Transverse colon (tissue), 4 donors: ENCODE data around the gene C10orf90. TPM values are rescaled to one million over a fixed set of nuclear protein-coding genes. Genes with fewer than 3 reads are reported as not detected.

Source experiments
- DNase-seq: peaks from one replicate; pipeline ENCODE4 v3.0.0-alpha.2; 2019
- H3K27ac ChIP-seq, 4 donors: fragments of 200-600 bp; sonication (generic); 2 replicates each; pipeline ENCODE4 v1.5.1; 2016 to 2018; ENCODE audit warnings: inconsistent platforms in 4 of 4
- H3K27me3 ChIP-seq: fragments of 200-600 bp; sonication (generic); 2 replicates; pipeline ENCODE4 v1.5.1; 2017; ENCODE audit warnings: inconsistent platforms
- H3K36me3 ChIP-seq, 4 donors: fragments of 200-600 bp; sonication (generic); 2 replicates each; pipeline ENCODE4 v1.5.1; 2017 to 2019; ENCODE audit warnings: inconsistent platforms in 4 of 4
- H3K4me1 ChIP-seq, 4 donors: fragments of 200-600 bp; sonication (generic); 2 replicates each; pipeline ENCODE4 v1.5.1; 2017 to 2020; ENCODE audit warnings: inconsistent platforms in 4 of 4
- H3K4me3 ChIP-seq, 4 donors: fragments of 200-600 bp; sonication (generic); 1 replicate in 1 of 4; 2 replicates in 3 of 4; pipeline versions ENCODE4 v1.5.1 to v1.6.1; 2017 to 2019; ENCODE audit warnings: inconsistent platforms in 4 of 4
- H3K9me3 ChIP-seq, 2 donors: fragments of 200-600 bp; sonication (generic); 2 replicates each; pipeline ENCODE4 v1.5.1; 2017 to 2019; ENCODE audit warnings: inconsistent platforms in 2 of 2
- CTCF ChIP-seq, 5 experiments: fragments of 200-600 bp in 3 of 5; fragments of 450-650 bp in 2 of 5; sonication (generic) in 3 of 5; IDR thresholded peaks; 1 replicate in 2 of 5; 2 replicates in 3 of 5; pipeline ENCODE4 v1.5.1; 2016 to 2017; ENCODE audit warnings: antibody characterized with exemption in 5 of 5, inconsistent platforms in 3 of 5, mild to moderate bottlenecking in 2 of 5, moderate library complexity in 1 of 5
- EP300 ChIP-seq: sonication (generic); formaldehyde crosslinking; IDR thresholded peaks from one replicate; pipeline ENCODE4 v1.6.1; 2017; ENCODE audit warnings: antibody characterized with exemption, low read depth
- POLR2A ChIP-seq: fragments of 450-650 bp; IDR thresholded peaks from one replicate; pipeline ENCODE4 v1.6.1; 2016; ENCODE audit warnings: antibody characterized with exemption, mild to moderate bottlenecking, moderate library complexity
- POLR2AphosphoS5 ChIP-seq, 3 donors: sonication (generic); formaldehyde crosslinking; IDR thresholded peaks; one replicate each; pipeline ENCODE4 v1.6.1; 2016; ENCODE audit warnings: antibody characterized with exemption in 3 of 3
- WGBS, 2 donors: methylation state at CpG; one replicate each; pipeline ENCODE4 v1.1.5; 2018; ENCODE audit warnings: low coverage in 1 of 2; 5-methylcytosine and 5-hydroxymethylcytosine counted together
- in situ Hi-C, 4 donors: fragments of 200-750 bp; cut with MboI; loops; one replicate each; pipeline versions ENCODE4 v1.15.0 to v1.15.1; 2017; ENCODE audit warnings: low sequenced_read_pairs in 3 of 4, low pct_ligation_motif_present in 1 of 4, low pct_unique_long_range_greater_than_20kb in 1 of 4
- intact Hi-C: fragments of 100-400 bp; cut with DNase I; formaldehyde crosslinking; loops from one replicate; pipeline ENCODE4 v1.15.1; 2023; ENCODE audit warnings: low total_unique reads
- total RNA-seq, 4 donors: library from RNA; depleted of rRNA; stranded (reverse); fragments of >200 nt; gene quantifications; one replicate each; pipeline ENCODE4 v1.1.0, GENCODE V29; 2016

The C10orf90 gene
- total RNA-seq, 4 donors from 2014 or later = not detected

GRCh38 chr10:126584836-126585235, 85.7 kb downstream of the C10orf90 start:
- TF ChIP-seq POLR2AphosphoS5 (IDR thresholded peaks at IDR 0.05) (no peak), EP300 (no peak), CTCF (IDR thresholded peaks at IDR 0.05) (no peak), POLR2A (no peak)
- Histone ChIP-seq H3K27ac (no peak overlapping the region), H3K36me3 (no peaks in the 10 kb centered on the region), H3K9me3 (no peaks in the 10 kb centered on the region), H3K4me1 (no peaks in the 10 kb centered on the region), H3K4me3 (no peak overlapping the region), H3K27me3 (no peaks in the 10 kb centered on the region)
- no peak for DNase-seq
- in situ Hi-C loops = no loop called here
- WGBS, 2 donors = 65 to 80% methylated on average over 3 of the region's 3 CpGs
- intact Hi-C loops = no loop called here

GRCh38 chr10:126583552-126584200, 86.8 kb downstream of the C10orf90 start:
- no peak overlapping the region for H3K27ac ChIP-seq
- no peak for TF ChIP-seq EP300
- no peak for TF ChIP-seq POLR2A
- no peak for TF ChIP-seq CTCF (IDR thresholded peaks at IDR 0.05)
- TF ChIP-seq POLR2AphosphoS5 (IDR thresholded peaks at IDR 0.05) = no peak
- no peaks in the 10 kb centered on the region for H3K27me3 ChIP-seq
- no peak overlapping the region for H3K4me3 ChIP-seq
- no peaks in the 10 kb centered on the region for H3K9me3 ChIP-seq
- intact Hi-C loops (no loop called here), in situ Hi-C loops (no loop called here)
- DNase-seq = no peak
- H3K4me1 ChIP-seq = no peaks in the 10 kb centered on the region
- H3K36me3 ChIP-seq = no peaks in the 10 kb centered on the region
- 54 to 64% methylated on average over 3 to 6 of the region's 6 CpGs for WGBS, 2 donors

GRCh38 chr10:126581648-126582046, 88.8 kb downstream of the C10orf90 start:
- Histone ChIP-seq H3K36me3 (no peaks in the 10 kb centered on the region), H3K27ac (no peak overlapping the region), H3K27me3 (no peaks in the 10 kb centered on the region), H3K4me3 (no peak overlapping the region), H3K9me3 (no peaks in the 10 kb centered on the region), H3K4me1 (no peaks in the 10 kb centered on the region)
- WGBS, 2 donors = 67 to 76% methylated on average over 1 to 7 of the region's 7 CpGs
- DNase-seq = no peak
- TF ChIP-seq CTCF (IDR thresholded peaks at IDR 0.05) = no peak
- TF ChIP-seq POLR2AphosphoS5 (IDR thresholded peaks at IDR 0.05) = no peak
- intact Hi-C loops = no loop called here
- in situ Hi-C loops = no loop called here

GRCh38 chr10:126580873-126581647, 89.4 kb downstream of the C10orf90 start:
- TF ChIP-seq CTCF (IDR thresholded peaks at IDR 0.05) (no peak), POLR2AphosphoS5 (IDR thresholded peaks at IDR 0.05) (no peak), EP300 (no peak), POLR2A (no peak)
- Histone ChIP-seq H3K4me3 (no peak overlapping the region), H3K27ac (no peak overlapping the region), H3K4me1 (no peaks in the 10 kb centered on the region), H3K9me3 (no peaks in the 10 kb centered on the region), H3K27me3 (no peaks in the 10 kb centered on the region), H3K36me3 (no peaks in the 10 kb centered on the region)
- intact Hi-C loops (no loop called here), in situ Hi-C loops (no loop called here)
- 83 to 87% methylated on average over 6 to 10 of the region's 10 CpGs for WGBS, 2 donors
- no peak for DNase-seq
